K562 (cell line): ENCODE measurements around the gene TM9SF3. TPM values are rescaled to one million over a fixed set of nuclear protein-coding genes. Genes with fewer than 3 reads are reported as not detected.

Source experiments
- ATAC-seq: fragments of 200-7000 bp; cut with Tn5 transposase; 3 replicates; pipeline ENCODE4 v1.9.1; 2020; ENCODE audit warnings: moderate library complexity
- BruUV-seq: library from RNA; stranded (reverse); fragments of 400-500 nt; replicated peaks from 2 replicates; lab custom pipeline; 2021; lab: Mats Ljungman, UMichigan
- CTCF ChIA-PET: fragments of 300-600 bp; formaldehyde crosslinking; extraction: SDS; loops from one replicate; lab custom pipeline; 2021; ENCODE audit warnings: low intra/inter-chr PET ratio; lab: Yijun Ruan, JAX
- POLR2A ChIA-PET: fragments of 300-600, 350-650 bp; sonication (Branson Sonifier 250); formaldehyde crosslinking; extraction: SDS; loops from one replicate; lab custom pipeline; 2021; ENCODE audit warnings: antibody characterized with exemption, inconsistent platforms; lab: Yijun Ruan, JAX
- DNase-seq, 4 experiments: peaks; one replicate each; pipeline versions ENCODE4 v3.0.0 to v3.0.0-alpha.2; 2011 to 2018; ENCODE audit warnings: low spot score in 3 of 4, mixed read lengths in 3 of 4; ENCODE audit errors: extremely low read depth in 1 of 4
- FAIRE-seq: peaks from 2 replicates; lab custom pipeline; 2011; peaks lifted over from hg19 to GRCh38; lab: Jason Lieb, UNC
- H2AFZ ChIP-seq: 2 replicates; pipeline ENCODE4 v1.6.0; 2011; ENCODE audit warnings: low read depth, low read length, control low read depth, inconsistent platforms
- H3K27ac ChIP-seq: fragments of 200-600 bp; 3 replicates; pipeline ENCODE4 v1.8.0; 2011; ENCODE audit warnings: low read depth, mild to moderate bottlenecking, control low read depth, inconsistent platforms, low read length, moderate library complexity, mixed read lengths; ENCODE audit errors: extremely low read depth
- H3K27me3 ChIP-seq, 2 experiments: fragments of 300-600 bp in 1 of 2; 2 replicates in 1 of 2; 3 replicates in 1 of 2; pipeline versions ENCODE4 v1.6.0 to v1.8.0; 2011; ENCODE audit warnings: inconsistent platforms in 2 of 2, low read length in 2 of 2, mild to moderate bottlenecking in 1 of 2, mixed read lengths in 1 of 2, moderate library complexity in 1 of 2; ENCODE audit not compliant: control insufficient read depth in 2 of 2, insufficient read depth in 2 of 2
- H3K36me3 ChIP-seq: fragments of 300-600 bp; 3 replicates; pipeline ENCODE4 v1.8.0; 2011; ENCODE audit warnings: mild to moderate bottlenecking, low read length, inconsistent platforms; ENCODE audit not compliant: control insufficient read depth, insufficient read depth
- H3K4me1 ChIP-seq, 2 experiments: fragments of 200-600 bp in 1 of 2; replicated peaks in 1 of 2; 2 replicates in 1 of 2; 3 replicates in 1 of 2; pipeline versions ENCODE4 v1.5.1 to v1.8.0; 2011; ENCODE audit warnings: inconsistent platforms in 2 of 2, low read length in 2 of 2, mild to moderate bottlenecking in 1 of 2, mixed read lengths in 1 of 2, moderate library complexity in 1 of 2; ENCODE audit not compliant: control insufficient read depth in 2 of 2, insufficient read depth in 2 of 2
- H3K4me2 ChIP-seq: 2 replicates; pipeline ENCODE4 v1.6.1; 2011; ENCODE audit warnings: low read length, control low read depth, inconsistent platforms, mixed read lengths; ENCODE audit not compliant: insufficient read depth
- H3K4me3 ChIP-seq: fragments of 200-600 bp; sonication (generic), shearing (Covaris generic); 2 replicates; pipeline ENCODE4 v1.5.1; 2016; ENCODE audit warnings: control low read depth, inconsistent platforms
- H3K79me2 ChIP-seq: fragments of 200-600 bp; 3 replicates; pipeline ENCODE4 v1.8.0; 2011; ENCODE audit warnings: low read length, inconsistent platforms; ENCODE audit not compliant: control insufficient read depth, insufficient read depth
- H3K9ac ChIP-seq, 2 experiments: 2 replicates each; pipeline versions ENCODE4 v1.6.0 to v1.6.1; 2011; ENCODE audit warnings: low read depth in 2 of 2, low read length in 2 of 2, control low read depth in 1 of 2, inconsistent platforms in 1 of 2, mild to moderate bottlenecking in 1 of 2, mixed read lengths in 1 of 2; ENCODE audit not compliant: insufficient read depth in 1 of 2
- H3K9me1 ChIP-seq: one replicate; pipeline ENCODE4 v1.6.0; 2011; ENCODE audit warnings: inconsistent platforms, mild to moderate bottlenecking, low read length, moderate library complexity; ENCODE audit not compliant: control insufficient read depth, insufficient read depth
- H3K9me3 ChIP-seq: replicated peaks from 2 replicates; pipeline ENCODE4 v1.5.1; 2011; ENCODE audit warnings: low read depth, low read length, inconsistent platforms; ENCODE audit not compliant: control insufficient read depth, insufficient read depth
- H4K20me1 ChIP-seq: replicated peaks from 2 replicates; pipeline ENCODE4 v1.6.1; 2011; ENCODE audit warnings: low read length, inconsistent platforms, mixed read lengths; ENCODE audit not compliant: control insufficient read depth, insufficient read depth
- BCLAF1 ChIP-seq, 2 experiments: fragments of 450-650 bp in 1 of 2; IDR thresholded peaks; 2 replicates each; pipeline ENCODE4 v1.6.1; 2011 to 2017; ENCODE audit warnings: low read depth in 2 of 2, antibody characterized with exemption in 1 of 2, borderline replicate concordance in 1 of 2, low read length in 1 of 2, mild to moderate bottlenecking in 1 of 2, mixed read lengths in 1 of 2; ENCODE audit not compliant: control insufficient read depth in 1 of 2
- GTF2F1 ChIP-seq: IDR thresholded peaks from 2 replicates; pipeline ENCODE4 v1.6.1; 2011; ENCODE audit warnings: low read depth, low read length, improper control_type of control experiment
- HNRNPK ChIP-seq: fragments of 200-400 bp; formaldehyde crosslinking; IDR thresholded peaks from one replicate; pipeline ENCODE4 v1.6.1; 2018; ENCODE audit warnings: mild to moderate bottlenecking, low read depth, low read length; ENCODE audit not compliant: poor library complexity, severe bottlenecking
- ID3 ChIP-seq, 2 experiments: fragments of 250-450 bp in 1 of 2; fragments of 450-650 bp in 1 of 2; sonication (Bioruptor Pico) in 1 of 2; IDR thresholded peaks; 2 replicates each; pipeline versions ENCODE4 v1.6.1 to v1.8.0; 2016 to 2021; ENCODE audit warnings: mild to moderate bottlenecking in 2 of 2, moderate library complexity in 2 of 2, missing compliant biosample characterization in 1 of 2, missing genetic modification characterization in 1 of 2
- LARP7 ChIP-seq: fragments of 450-650 bp; IDR thresholded peaks from 2 replicates; pipeline ENCODE4 v1.6.1; 2016
- NFATC3 ChIP-seq: fragments of 450-650 bp; IDR thresholded peaks from 2 replicates; pipeline ENCODE4 v1.6.1; 2017; ENCODE audit warnings: mild to moderate bottlenecking
- PHB2 ChIP-seq: fragments of 450-650 bp; IDR thresholded peaks from 2 replicates; pipeline ENCODE4 v1.6.1; 2017; ENCODE audit warnings: low read depth
- POLR2AphosphoS2 ChIP-seq: IDR thresholded peaks from 2 replicates; pipeline ENCODE4 v1.6.1; 2012; ENCODE audit warnings: low read length, improper control_type of control experiment
- POLR2AphosphoS5 ChIP-seq: IDR thresholded peaks from 2 replicates; pipeline ENCODE4 v1.6.1; 2011; ENCODE audit warnings: mild to moderate bottlenecking, low read depth, low read length, moderate library complexity; ENCODE audit not compliant: control insufficient read depth, insufficient read depth
- RAD21 ChIP-seq, 2 experiments: fragments of 250-450 bp in 1 of 2; fragments of 450-650 bp in 1 of 2; sonication (Bioruptor Pico) in 1 of 2; formaldehyde crosslinking in 1 of 2; IDR thresholded peaks in 1 of 2; conservative IDR thresholded peaks in 1 of 2; 2 replicates each; pipeline versions ENCODE4 v1.4.0 to v1.8.0; 2020 to 2022; ENCODE audit warnings: mild to moderate bottlenecking in 2 of 2, moderate library complexity in 1 of 2
- RAD51 ChIP-seq: fragments of 450-650 bp; IDR thresholded peaks from 2 replicates; pipeline ENCODE4 v1.7.1; 2016; ENCODE audit warnings: low read depth, mild to moderate bottlenecking, borderline replicate concordance
- SRF ChIP-seq, 2 experiments: fragments of 250-450, 450-650 bp in 1 of 2; sonication (Bioruptor Pico) in 1 of 2; sonication (generic) in 1 of 2; formaldehyde crosslinking; IDR thresholded peaks; 2 replicates each; pipeline versions ENCODE4 v1.5.0 to v1.5.1; 2020 to 2022; ENCODE audit warnings: mild to moderate bottlenecking in 1 of 2, missing genetic modification reagents in 1 of 2
- TFAM ChIP-seq: fragments of 250-450 bp; sonication (Bioruptor Pico); conservative IDR thresholded peaks from 2 replicates; pipeline ENCODE4 v1.5.0; 2021; ENCODE audit warnings: mild to moderate bottlenecking, moderate library complexity
- U2AF2 ChIP-seq: fragments of 200-400 bp; formaldehyde crosslinking; optimal IDR thresholded peaks from 2 replicates; pipeline ENCODE3; 2017; ENCODE audit warnings: low read depth, mild to moderate bottlenecking, low read length
- ZBTB17 ChIP-seq: fragments of 450-650 bp; formaldehyde crosslinking; IDR thresholded peaks from 2 replicates; pipeline ENCODE4 v1.4.0; 2020; ENCODE audit warnings: mild to moderate bottlenecking
- ZBTB2 ChIP-seq: fragments of 450-650 bp; IDR thresholded peaks from 2 replicates; pipeline ENCODE4 v1.6.1; 2016; ENCODE audit warnings: antibody characterized with exemption
- ZC3H11A ChIP-seq: IDR thresholded peaks from 2 replicates; pipeline ENCODE4 v1.6.1; 2012; ENCODE audit warnings: low read depth, low read length, improper control_type of control experiment
- ZNF384 ChIP-seq: IDR thresholded peaks from 2 replicates; pipeline ENCODE4 v1.6.1; 2012; ENCODE audit warnings: low read depth, low read length, improper control_type of control experiment
- ZNF445 ChIP-seq: fragments of 250-450 bp; sonication (Bioruptor Pico); IDR thresholded peaks from 2 replicates; pipeline ENCODE4 v1.4.0; 2020; ENCODE audit warnings: low read depth, mild to moderate bottlenecking, moderate library complexity
- WGBS: fragments of 100-300 bp; shearing (Covaris generic); methylation state at CpG from one replicate; pipeline ENCODE4 v1.1.6; 2016; ENCODE audit warnings: low coverage, mixed read lengths; ENCODE audit not compliant: insufficient coverage; ENCODE audit errors: missing lambda C conversion rate; 5-methylcytosine and 5-hydroxymethylcytosine counted together
- in situ Hi-C: fragments of 300-500 bp; cut with MboI; formaldehyde crosslinking; loops from 4 replicates; pipeline ENCODE4 v1.15.0; 2018; ENCODE audit warnings: inconsistent platforms, mixed read lengths
- intact Hi-C: fragments of 100-400 bp; cut with micrococcal nuclease; formaldehyde crosslinking; loops from 2 replicates; pipeline ENCODE4 v1.14.2; 2022
- polyA plus RNA-seq, 8 experiments: library from polyadenylated mRNA; depleted of rRNA in 4 of 8; stranded (reverse) in 5 of 8; unstranded in 3 of 8; fragments of >200 nt; fragmentation: Nextera tagmentation in 2 of 8; fragmentation: Illumina TruSeq in 1 of 8; extraction: Ambion mirVana in 2 of 8; extraction: Trizol in 1 of 8; gene quantifications; 2 replicates each; pipeline versions ENCODE4 v1.2.1 to v1.2.3, GENCODE V29; 2011 to 2014; ENCODE audit warnings: inconsistent platforms in 1 of 8, missing spikeins in 1 of 8
- total RNA-seq, 7 experiments: library from RNA; depleted of rRNA in 6 of 7; stranded (reverse); fragments of >200 nt in 6 of 7; fragmentation: Illumina TruSeq in 2 of 7; extraction: Trizol in 2 of 7; gene quantifications; 2 replicates each; pipeline versions ENCODE4 v1.2.1 to v1.2.3, GENCODE V29; 2011 to 2021; ENCODE audit warnings: low replicate concordance in 1 of 7

TM9SF3 gene
- total and polyA plus RNA-seq, 9 of the 15 experiments (the other 6 are each of a cell fraction or from before 2014, with no cell fraction given), result 16.1 to 63.1 (median 34.9) TPM

GRCh38 chr10:96565774-96566173 lies 21.0 kb downstream of the TM9SF3 start:
- no peak for FAIRE-seq
- no peaks in the 10 kb centered on the region for H3K9me1 ChIP-seq
- ChIA-PET POLR2A (no interaction called here), CTCF (no interaction called here)
- no TSS peak for BruUV-seq
- H2AFZ ChIP-seq, result no peak overlapping the region
- H4K20me1 ChIP-seq, result no peaks in the 10 kb centered on the region; the same call in 1 of the 2 replicates
- DNase-seq, result no peak
- no peak overlapping the region for H3K27ac ChIP-seq
- no peaks in the 10 kb centered on the region; a peak in 1 of 5 replicates for H3K4me1 ChIP-seq
- peaks cover 56% of the 10 kb centered on the region for H3K36me3 ChIP-seq
- no peak overlapping the region for H3K4me3 ChIP-seq
- H3K27me3 ChIP-seq, result no peaks in the 10 kb centered on the region
- peaks cover 57% of the 10 kb centered on the region for H3K79me2 ChIP-seq
- no peak overlapping the region for H3K9ac ChIP-seq
- no peak for ATAC-seq
- in situ Hi-C loops, result no loop called here
- intact Hi-C loops, result no loop called here
- no peaks in the 10 kb centered on the region for H3K9me3 ChIP-seq
- no peak overlapping the region for H3K4me2 ChIP-seq
- 15% methylated on average over 1 of the region's 1 CpG for WGBS
- TF ChIP-seq U2AF2 (no peak), RAD51 (no peak), HNRNPK (no peak), BCLAF1 (IDR thresholded peaks at IDR 0.05; ENCODE audit: borderline replicate concordance in 1 of 2, control insufficient read depth in 1 of 2, low read depth in 2 of 2, low read length in 1 of 2) (no peak), LARP7 (no peak), ID3 (CRISPR knock-in tag; IDR thresholded peaks at IDR 0.05) (no peak), ID3 (tag; IDR thresholded peaks at IDR 0.05) (no peak), SRF (CRISPR knock-in tag; IDR thresholded peaks at IDR 0.05) (no peak), RAD21 (CRISPR knock-in tag; conservative IDR thresholded peaks at IDR 0.05 in 1 of 2, IDR thresholded peaks at IDR 0.05 in 1 of 2) (no peak), ZBTB17 (no peak), PHB2 (no peak), ZC3H11A (no peak), POLR2AphosphoS5 (no peak), NFATC3 (no peak), TFAM (CRISPR knock-in tag) (no peak), GTF2F1 (no peak), ZNF384 (no peak), ZBTB2 (no peak), ZNF445 (CRISPR knock-in tag) (no peak), POLR2AphosphoS2 (no peak)
